Measurements from ENCODE around the gene SLC45A1. TPM values are rescaled to one million over a fixed set of nuclear protein-coding genes. Genes with fewer than 3 reads are reported as not detected.
A peak's percentile ranks its signal among the peaks of the same experiment; 100 is the strongest.

SLC45A1 gene
- total and polyA plus RNA-seq, 9 of the 15 experiments (the other 6 are each of a cell fraction or from before 2014, with no cell fraction given) = not detected

DNA sequence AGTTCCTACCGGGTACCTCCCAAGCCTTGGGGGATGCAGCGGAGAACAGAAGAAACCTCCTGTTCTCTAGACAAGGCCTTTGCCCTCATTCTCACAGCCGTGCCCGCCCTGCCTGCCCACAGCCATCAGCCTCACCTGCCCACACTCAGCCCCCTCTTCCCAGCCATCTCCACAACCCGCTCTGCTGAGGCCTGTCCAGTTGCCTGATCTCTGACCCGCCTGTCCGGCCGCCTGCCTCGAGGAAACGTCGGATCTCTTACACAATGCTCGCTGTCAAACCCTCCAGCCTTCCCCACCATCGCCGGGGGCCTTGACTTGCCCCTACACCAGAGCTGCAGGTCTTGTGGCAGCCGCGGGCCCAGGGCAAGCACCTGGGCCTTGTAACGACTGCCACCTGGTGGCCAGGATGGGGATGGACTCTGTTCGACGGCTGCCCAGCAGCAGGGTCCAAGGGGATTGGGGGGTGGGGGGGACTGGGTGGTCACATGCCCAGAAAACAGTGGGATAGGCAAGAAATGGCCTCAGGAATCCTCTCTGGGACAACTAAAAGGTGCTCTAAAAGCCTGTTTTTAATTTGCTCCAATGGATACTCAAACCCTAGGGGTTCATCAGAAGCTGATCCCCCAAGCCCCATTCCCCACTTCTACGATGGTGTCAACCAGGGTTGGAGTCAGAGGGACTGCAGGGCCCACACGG lies 31.0 kb downstream of the SLC45A1 start (continued):
- TF ChIP-seq NFIC (IDR thresholded peaks at IDR 0.05) = no peak
- TF ChIP-seq, protein P1, sequence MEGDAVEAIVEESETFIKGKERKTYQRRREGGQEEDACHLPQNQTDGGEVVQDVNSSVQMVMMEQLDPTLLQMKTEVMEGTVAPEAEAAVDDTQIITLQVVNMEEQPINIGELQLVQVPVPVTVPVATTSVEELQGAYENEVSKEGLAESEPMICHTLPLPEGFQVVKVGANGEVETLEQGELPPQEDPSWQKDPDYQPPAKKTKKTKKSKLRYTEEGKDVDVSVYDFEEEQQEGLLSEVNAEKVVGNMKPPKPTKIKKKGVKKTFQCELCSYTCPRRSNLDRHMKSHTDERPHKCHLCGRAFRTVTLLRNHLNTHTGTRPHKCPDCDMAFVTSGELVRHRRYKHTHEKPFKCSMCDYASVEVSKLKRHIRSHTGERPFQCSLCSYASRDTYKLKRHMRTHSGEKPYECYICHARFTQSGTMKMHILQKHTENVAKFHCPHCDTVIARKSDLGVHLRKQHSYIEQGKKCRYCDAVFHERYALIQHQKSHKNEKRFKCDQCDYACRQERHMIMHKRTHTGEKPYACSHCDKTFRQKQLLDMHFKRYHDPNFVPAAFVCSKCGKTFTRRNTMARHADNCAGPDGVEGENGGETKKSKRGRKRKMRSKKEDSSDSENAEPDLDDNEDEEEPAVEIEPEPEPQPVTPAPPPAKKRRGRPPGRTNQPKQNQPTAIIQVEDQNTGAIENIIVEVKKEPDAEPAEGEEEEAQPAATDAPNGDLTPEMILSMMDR (IDR thresholded peaks at IDR 0.05 in 2 of 3, conservative IDR thresholded peaks at IDR 0.05 in 1 of 3; ENCODE audit: insufficient read depth in 2 of 3, low read depth in 1 of 3, low read length in 3 of 3) = peak; percentile 83 to 93 (median 93)

DNA sequence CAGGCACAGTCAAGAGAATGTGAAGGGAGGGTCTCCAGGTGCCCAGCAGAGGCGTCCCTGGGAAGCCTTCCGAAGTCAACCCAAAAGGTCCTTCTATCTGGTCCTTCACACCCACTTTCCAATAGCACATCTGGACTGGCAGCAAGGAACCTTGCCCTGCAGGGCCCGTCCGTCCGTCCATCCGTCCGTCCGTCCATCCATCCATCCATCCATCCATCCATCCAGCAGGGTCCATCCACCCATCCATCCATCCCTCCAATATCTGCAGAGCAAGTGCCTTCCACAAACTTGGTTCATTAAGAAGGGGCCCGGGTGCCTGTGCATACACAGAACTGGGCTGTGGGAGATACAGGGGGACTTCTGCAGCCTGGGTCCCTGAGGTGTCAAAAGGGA lies 31.6 kb downstream of the SLC45A1 start:
- BruUV-seq (replicated peaks) = no TSS peak
- 13% methylated on average over 9 of the region's 9 CpGs for WGBS (ENCODE audit: insufficient coverage, low coverage, missing lambda C conversion rate)
- ATAC-seq = no peak
- intact Hi-C loops (cut with micrococcal nuclease) = loop anchor here (1.0 to 5.0 kb wide), 4 partner anchors 318 to 682 kb away; no protein-coding TSS in a partner anchor
- Histone ChIP-seq H3K79me2 (ENCODE audit: control insufficient read depth, insufficient read depth, low read length) (no peaks in the 10 kb centered on the region), H4K20me1 (replicated peaks; ENCODE audit: control insufficient read depth, insufficient read depth, low read length) (peaks cover 34% of the 10 kb centered on the region), H3K4me3 (no peak overlapping the region), H3K9me1 (ENCODE audit: control insufficient read depth, insufficient read depth, low read length) (peaks cover 3% of the 10 kb centered on the region), H3K4me1 (replicated peaks in 1 of 2; ENCODE audit: control insufficient read depth in 2 of 2, insufficient read depth in 2 of 2, low read length in 2 of 2) (peaks cover 0 to 24% of the 10 kb centered on the region in 2 experiments; a peak in 2 of 5 replicates), H3K27ac (ENCODE audit: extremely low read depth, low read depth, low read length) (no peak overlapping the region), H3K4me2 (ENCODE audit: insufficient read depth, low read length) (no peak overlapping the region), H3K36me3 (ENCODE audit: control insufficient read depth, insufficient read depth, low read length) (peaks cover 8% of the 10 kb centered on the region; the same call in 2 of the 3 replicates), H3K27me3 (ENCODE audit: control insufficient read depth in 2 of 2, insufficient read depth in 2 of 2, low read length in 2 of 2) (peaks cover 17 to 41% of the 10 kb centered on the region in 2 experiments), H2AFZ (ENCODE audit: low read depth, low read length) (no peak overlapping the region), H3K9ac (ENCODE audit: insufficient read depth in 1 of 2, low read depth in 2 of 2, low read length in 2 of 2) (no peak overlapping the region), H3K9me3 (replicated peaks; ENCODE audit: control insufficient read depth, insufficient read depth, low read depth, low read length) (no peaks in the 10 kb centered on the region)
- DNase-seq (ENCODE audit: extremely low read depth in 1 of 4, low spot score in 3 of 4) = no peak
- POLR2A ChIA-PET = interaction anchor here (0.6 to 0.7 kb wide), 2 partner anchors 374 to 382 kb away, joined by 3 to 6 read pairs; no protein-coding TSS in a partner anchor
- TF ChIP-seq, protein P2, sequence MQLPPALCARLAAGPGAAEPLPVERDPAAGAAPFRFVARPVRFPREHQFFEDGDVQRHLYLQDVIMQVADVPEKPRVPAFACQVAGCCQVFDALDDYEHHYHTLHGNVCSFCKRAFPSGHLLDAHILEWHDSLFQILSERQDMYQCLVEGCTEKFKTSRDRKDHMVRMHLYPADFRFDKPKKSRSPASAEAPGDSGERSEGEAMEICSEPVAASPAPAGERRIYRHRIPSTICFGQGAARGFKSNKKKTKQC (CRISPR knock-in tag; IDR thresholded peaks at IDR 0.05) = 0 out of 2 replicates have a peak, but pooled peaks have one; percentile 12
- peak; percentile 48; the same call in 1 of the 2 replicates for TF ChIP-seq CBFB (CRISPR knock-in tag; IDR thresholded peaks at IDR 0.05)
- no peak for TF ChIP-seq ILF3 (IDR thresholded peaks at IDR 0.05; ENCODE audit: borderline replicate concordance)
- no peak for TF ChIP-seq TEAD4 (IDR thresholded peaks at IDR 0.05; ENCODE audit: low read length)
- TF ChIP-seq TEAD4 (CRISPR knock-in tag; IDR thresholded peaks at IDR 0.05; ENCODE audit: borderline replicate concordance) = no peak
- in situ Hi-C loops (cut with MboI) = no loop called here
- no peak for FAIRE-seq
- CTCF ChIA-PET (ENCODE audit: low intra/inter-chr PET ratio) = interaction anchor here (0.5 to 5.0 kb wide), 10 partner anchors 35 to 682 kb away, joined by 3 to 35 read pairs (median 6); no protein-coding TSS in a partner anchor

Data from K562 (cell line).